GM18507 (cell line): ENCODE measurements around the gene ZNF837.

ENCODE experiments used
- DNase-seq: peaks from one replicate; pipeline ENCODE4 v3.0.0; 2011; ENCODE audit warnings: low read depth; ENCODE audit not compliant: insufficient read length; ENCODE audit errors: extremely low spot score
- FAIRE-seq: peaks from 2 replicates; lab custom pipeline; 2011; peaks lifted over from hg19 to GRCh38; lab: Jason Lieb, UNC

The ZNF837 gene

DNA sequence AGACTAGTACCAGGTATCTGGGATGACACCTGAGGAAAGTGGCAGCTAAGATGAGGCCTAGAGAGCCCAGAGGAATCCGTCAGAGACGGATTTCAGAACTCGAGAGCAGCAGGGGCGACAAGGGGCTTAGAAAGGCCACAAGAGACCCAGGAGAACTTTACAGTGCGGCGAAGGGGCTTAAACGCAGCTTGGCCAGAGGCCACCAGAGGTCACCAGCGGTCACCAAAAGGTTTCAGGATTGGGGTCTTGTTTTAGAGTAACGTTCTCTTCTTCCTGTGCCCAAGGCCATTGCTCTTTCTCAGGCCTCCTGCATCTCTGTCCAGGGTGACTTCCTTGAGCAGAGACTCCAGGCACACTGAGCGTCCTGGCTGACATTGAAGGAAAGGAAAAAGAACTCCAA is 51.8 kb downstream of the ZNF837 start:
- DNase-seq (no peak), FAIRE-seq (no peak)

DNA sequence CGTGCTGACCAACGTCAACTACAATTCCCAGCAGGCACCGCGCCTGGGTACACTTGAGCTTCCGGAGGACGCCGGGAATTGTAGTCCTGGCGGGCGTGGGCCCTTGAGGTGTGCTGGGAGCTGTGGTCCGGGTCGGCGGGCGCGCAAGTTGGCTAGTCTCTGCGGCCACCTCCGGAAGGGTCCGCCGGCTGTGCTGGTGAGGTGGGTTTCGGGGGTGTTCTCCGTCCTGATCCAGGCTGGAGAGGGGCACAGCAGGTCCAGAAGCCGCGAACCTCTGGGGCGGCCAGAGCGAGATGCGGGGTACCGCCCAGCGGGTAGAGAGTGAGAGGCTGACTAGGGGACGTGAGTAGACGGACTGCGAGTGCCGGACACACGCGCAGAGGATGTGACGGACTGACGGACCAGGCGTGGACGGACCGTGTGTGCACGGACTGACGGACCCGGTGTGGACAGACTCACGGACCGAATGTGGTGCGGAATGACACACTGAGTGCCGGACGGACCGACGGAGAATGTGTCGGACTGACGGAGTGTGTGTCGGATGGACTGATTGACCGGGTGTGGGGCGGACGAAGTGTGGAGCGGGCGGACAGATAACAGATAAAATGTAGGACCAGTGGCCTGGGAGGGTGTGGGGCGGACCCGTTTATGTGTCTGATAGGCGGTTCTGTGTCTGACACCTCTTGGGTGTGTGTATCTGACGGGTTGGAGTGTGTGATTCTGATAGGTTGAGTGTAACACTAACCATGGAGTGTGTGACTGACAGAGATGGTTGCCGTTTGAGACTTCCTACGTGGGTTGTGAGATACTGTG is 53.7 kb downstream of the ZNF837 start, which contains the start of gene ZSCAN22:
Gene ZSCAN22 (plus strand): TSS at position 81 of the 813 bp plus-strand sequence. CDS start 7,809 bp downstream, outside the sequence.
- FAIRE-seq (peak; percentile 81), DNase-seq (peak; percentile 92)

DNA sequence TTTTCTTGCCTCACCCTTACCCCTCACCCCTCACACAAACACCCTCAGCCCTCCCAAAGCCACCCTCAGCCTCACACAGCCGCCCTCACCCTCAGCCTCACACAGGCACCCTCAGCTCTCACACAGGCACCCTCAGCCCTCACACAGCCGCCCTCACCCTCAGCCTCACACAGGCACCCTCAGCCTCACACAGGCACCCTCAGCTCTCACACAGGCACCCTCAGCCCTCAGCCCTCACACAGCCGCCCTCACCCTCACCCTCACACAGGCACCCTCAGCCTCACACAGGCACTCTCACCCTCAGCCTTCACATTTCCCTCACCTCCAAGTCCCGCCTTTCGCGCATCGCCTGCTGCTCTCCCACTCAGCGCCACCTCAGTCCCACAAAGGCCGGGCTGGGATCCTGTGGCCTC is 54.3 kb downstream of the ZNF837 start:
- DNase-seq = no peak

DNA sequence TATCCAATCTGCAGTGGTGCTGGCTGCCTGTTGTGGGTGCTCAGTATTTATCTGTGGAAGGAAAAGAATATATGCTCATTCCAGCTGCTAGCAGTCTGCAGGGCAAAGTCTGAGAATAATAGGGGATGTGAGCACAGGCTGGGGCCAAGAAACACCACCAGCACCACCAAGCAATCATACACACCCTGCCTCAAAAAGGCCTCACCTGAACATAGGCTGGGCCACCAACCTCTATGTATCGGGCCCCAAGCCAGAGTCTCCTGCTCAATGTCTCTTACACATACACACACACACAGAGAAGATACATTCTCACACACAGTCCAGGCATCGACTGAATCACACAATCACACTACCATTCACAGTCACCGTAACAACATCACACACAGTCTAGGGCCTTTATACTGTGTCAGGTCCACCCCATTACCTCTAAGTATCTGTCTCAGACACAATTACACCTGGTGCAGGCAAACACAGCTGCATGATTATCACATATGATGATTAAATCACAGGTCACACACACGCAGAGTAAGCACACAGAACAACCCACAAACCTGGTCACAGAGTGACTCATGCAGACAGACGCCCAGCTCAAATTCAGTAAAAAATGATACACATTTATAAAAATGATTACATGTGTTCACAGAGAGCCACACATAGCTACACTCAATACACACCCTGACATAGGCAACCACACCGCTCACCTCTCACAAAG is 55.4 kb downstream of the ZNF837 start:
- no peak for FAIRE-seq
- DNase-seq = no peak

More for the DNA sequence above, 54.3 kb downstream of the ZNF837 start:
- no peak for FAIRE-seq

DNA sequence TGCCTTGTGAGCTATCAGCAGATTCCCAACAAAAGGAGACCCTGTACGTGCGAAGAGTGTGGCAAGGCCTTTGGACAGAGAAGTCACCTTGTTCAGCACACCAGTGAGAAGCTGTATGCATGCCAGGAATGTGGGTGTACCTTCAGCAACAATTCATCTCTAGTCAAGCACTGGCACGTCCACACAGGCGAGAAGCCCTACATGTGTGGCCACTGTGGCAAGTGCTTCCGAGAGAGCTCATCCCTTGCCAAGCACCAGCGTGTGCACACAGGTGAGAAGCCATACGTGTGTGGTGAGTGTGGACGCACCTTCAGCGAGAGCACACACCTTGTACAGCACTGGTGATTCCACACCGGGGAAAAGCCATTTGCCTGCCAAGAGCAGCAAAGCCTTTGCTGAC is 61.6 kb downstream of the ZNF837 start:
- FAIRE-seq (no peak), DNase-seq (no peak)

DNA sequence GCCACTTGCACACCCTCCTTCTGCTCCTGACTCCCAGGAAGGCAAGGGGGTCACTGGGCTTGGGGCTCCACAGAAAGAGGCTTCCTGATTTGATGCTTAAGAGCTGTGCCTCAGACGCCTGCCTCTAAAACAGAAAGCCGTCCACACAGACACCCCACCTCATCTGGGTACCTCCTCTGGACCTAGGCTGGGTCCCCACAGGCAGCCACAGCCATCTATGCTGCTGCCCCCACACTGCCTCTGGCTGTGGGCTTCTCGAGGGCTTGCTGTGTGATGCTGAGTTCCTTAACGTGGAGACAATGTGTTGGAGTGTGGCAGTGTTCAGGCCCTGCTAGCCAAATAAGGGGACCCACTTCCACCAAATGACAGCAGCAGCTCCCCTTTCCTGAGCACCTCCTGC is 62.5 kb downstream of the ZNF837 start:
- FAIRE-seq = no peak
- no peak for DNase-seq
